SK-N-SH treated with all-trans-retinoic acid at 6 μM for 48 hours (cell line): ENCODE results near the gene PACRGL.

ENCODE experiments used
- ZFP3 ChIP-seq: fragments of 250-450 bp; sonication (Bioruptor Pico); IDR thresholded peaks from 2 replicates; pipeline ENCODE4 v1.5.0; 2020; ENCODE audit warnings: mild to moderate bottlenecking, moderate library complexity
- ZNF8 ChIP-seq: fragments of 450-650 bp; formaldehyde crosslinking; IDR thresholded peaks from 2 replicates; pipeline ENCODE4 v1.5.0; 2020; ENCODE audit warnings: mild to moderate bottlenecking, moderate library complexity

- TF ChIP-seq ZNF8 (no peak), ZFP3 (CRISPR knock-in tag) (no peak)
These were observed 19.0 kb upstream of the PACRGL start for GRCh38 chr4:20681271-20681670.
